K562 (cell line): ENCODE data around the gene GJA10. TPM values are rescaled to one million over a fixed set of nuclear protein-coding genes. Genes with fewer than 3 reads are reported as not detected.
A peak's percentile ranks its signal among the peaks of the same experiment; 100 is the strongest.

Experiments used
- ATAC-seq: fragments of 200-7000 bp; cut with Tn5 transposase; 3 replicates; pipeline ENCODE4 v1.9.1; 2020; ENCODE audit warnings: moderate library complexity
- BruUV-seq: library from RNA; stranded (reverse); fragments of 400-500 nt; replicated peaks from 2 replicates; lab custom pipeline; 2021; lab: Mats Ljungman, UMichigan
- CTCF ChIA-PET: fragments of 300-600 bp; formaldehyde crosslinking; extraction: SDS; loops from one replicate; lab custom pipeline; 2021; ENCODE audit warnings: low intra/inter-chr PET ratio; lab: Yijun Ruan, JAX
- POLR2A ChIA-PET: fragments of 300-600, 350-650 bp; sonication (Branson Sonifier 250); formaldehyde crosslinking; extraction: SDS; loops from one replicate; lab custom pipeline; 2021; ENCODE audit warnings: antibody characterized with exemption, inconsistent platforms; lab: Yijun Ruan, JAX
- DNase-seq, 4 experiments: peaks; one replicate each; pipeline versions ENCODE4 v3.0.0 to v3.0.0-alpha.2; 2011 to 2018; ENCODE audit warnings: low spot score in 3 of 4, mixed read lengths in 3 of 4; ENCODE audit errors: extremely low read depth in 1 of 4
- FAIRE-seq: peaks from 2 replicates; lab custom pipeline; 2011; peaks lifted over from hg19 to GRCh38; lab: Jason Lieb, UNC
- H2AFZ ChIP-seq: 2 replicates; pipeline ENCODE4 v1.6.0; 2011; ENCODE audit warnings: low read depth, low read length, control low read depth, inconsistent platforms
- H3K27ac ChIP-seq: fragments of 200-600 bp; 3 replicates; pipeline ENCODE4 v1.8.0; 2011; ENCODE audit warnings: low read depth, mild to moderate bottlenecking, control low read depth, inconsistent platforms, low read length, moderate library complexity, mixed read lengths; ENCODE audit errors: extremely low read depth
- H3K27me3 ChIP-seq, 2 experiments: fragments of 300-600 bp in 1 of 2; 2 replicates in 1 of 2; 3 replicates in 1 of 2; pipeline versions ENCODE4 v1.6.0 to v1.8.0; 2011; ENCODE audit warnings: inconsistent platforms in 2 of 2, low read length in 2 of 2, mild to moderate bottlenecking in 1 of 2, mixed read lengths in 1 of 2, moderate library complexity in 1 of 2; ENCODE audit not compliant: control insufficient read depth in 2 of 2, insufficient read depth in 2 of 2
- H3K36me3 ChIP-seq: fragments of 300-600 bp; 3 replicates; pipeline ENCODE4 v1.8.0; 2011; ENCODE audit warnings: mild to moderate bottlenecking, low read length, inconsistent platforms; ENCODE audit not compliant: control insufficient read depth, insufficient read depth
- H3K4me1 ChIP-seq, 2 experiments: fragments of 200-600 bp in 1 of 2; replicated peaks in 1 of 2; 2 replicates in 1 of 2; 3 replicates in 1 of 2; pipeline versions ENCODE4 v1.5.1 to v1.8.0; 2011; ENCODE audit warnings: inconsistent platforms in 2 of 2, low read length in 2 of 2, mild to moderate bottlenecking in 1 of 2, mixed read lengths in 1 of 2, moderate library complexity in 1 of 2; ENCODE audit not compliant: control insufficient read depth in 2 of 2, insufficient read depth in 2 of 2
- H3K4me2 ChIP-seq: 2 replicates; pipeline ENCODE4 v1.6.1; 2011; ENCODE audit warnings: low read length, control low read depth, inconsistent platforms, mixed read lengths; ENCODE audit not compliant: insufficient read depth
- H3K4me3 ChIP-seq: fragments of 200-600 bp; sonication (generic), shearing (Covaris generic); 2 replicates; pipeline ENCODE4 v1.5.1; 2016; ENCODE audit warnings: control low read depth, inconsistent platforms
- H3K79me2 ChIP-seq: fragments of 200-600 bp; 3 replicates; pipeline ENCODE4 v1.8.0; 2011; ENCODE audit warnings: low read length, inconsistent platforms; ENCODE audit not compliant: control insufficient read depth, insufficient read depth
- H3K9ac ChIP-seq, 2 experiments: 2 replicates each; pipeline versions ENCODE4 v1.6.0 to v1.6.1; 2011; ENCODE audit warnings: low read depth in 2 of 2, low read length in 2 of 2, control low read depth in 1 of 2, inconsistent platforms in 1 of 2, mild to moderate bottlenecking in 1 of 2, mixed read lengths in 1 of 2; ENCODE audit not compliant: insufficient read depth in 1 of 2
- H3K9me1 ChIP-seq: one replicate; pipeline ENCODE4 v1.6.0; 2011; ENCODE audit warnings: inconsistent platforms, mild to moderate bottlenecking, low read length, moderate library complexity; ENCODE audit not compliant: control insufficient read depth, insufficient read depth
- H3K9me3 ChIP-seq: replicated peaks from 2 replicates; pipeline ENCODE4 v1.5.1; 2011; ENCODE audit warnings: low read depth, low read length, inconsistent platforms; ENCODE audit not compliant: control insufficient read depth, insufficient read depth
- H4K20me1 ChIP-seq: replicated peaks from 2 replicates; pipeline ENCODE4 v1.6.1; 2011; ENCODE audit warnings: low read length, inconsistent platforms, mixed read lengths; ENCODE audit not compliant: control insufficient read depth, insufficient read depth
- C11orf30 ChIP-seq: fragments of 450-650 bp; IDR thresholded peaks from 2 replicates; pipeline ENCODE4 v1.6.1; 2016; ENCODE audit warnings: low read depth, mild to moderate bottlenecking
- MAFF ChIP-seq: IDR thresholded peaks from 2 replicates; pipeline ENCODE4 v1.6.1; 2012; ENCODE audit warnings: low read length, improper control_type of control experiment
- MAFG ChIP-seq: fragments of 450-650 bp; conservative IDR thresholded peaks from 2 replicates; pipeline ENCODE4 v1.6.1; 2016; ENCODE audit warnings: missing genetic modification characterization, missing compliant biosample characterization
- NCOA1 ChIP-seq: fragments of 450-650 bp; IDR thresholded peaks from 2 replicates; pipeline ENCODE4 v1.6.1; 2016; ENCODE audit warnings: low read depth
- NELFE ChIP-seq: IDR thresholded peaks from 2 replicates; pipeline ENCODE4 v1.6.1; 2011; ENCODE audit warnings: mild to moderate bottlenecking; ENCODE audit not compliant: insufficient read depth, insufficient read length
- TEAD4 ChIP-seq, 2 experiments: sonication (generic) in 1 of 2; formaldehyde crosslinking in 1 of 2; IDR thresholded peaks; 2 replicates each; pipeline versions ENCODE4 v1.6.1 to v1.8.0; 2012 to 2022; ENCODE audit warnings: borderline replicate concordance in 1 of 2, inconsistent platforms in 1 of 2, low read length in 1 of 2, mild to moderate bottlenecking in 1 of 2, missing genetic modification reagents in 1 of 2
- ZNF197 ChIP-seq: fragments of 200-800 bp; sonication (Bioruptor generic); IDR thresholded peaks from 2 replicates; pipeline ENCODE4 v1.6.1; 2016; ENCODE audit warnings: low read depth, missing genetic modification characterization, missing compliant biosample characterization
- ZNF316 ChIP-seq: fragments of 450-650 bp; IDR thresholded peaks from 2 replicates; pipeline ENCODE4 v1.6.1; 2016
- ZNF75A ChIP-seq: fragments of 450-650 bp; formaldehyde crosslinking; IDR thresholded peaks from 2 replicates; pipeline ENCODE4 v1.4.0; 2020; ENCODE audit warnings: mild to moderate bottlenecking
- WGBS: fragments of 100-300 bp; shearing (Covaris generic); methylation state at CpG from one replicate; pipeline ENCODE4 v1.1.6; 2016; ENCODE audit warnings: low coverage, mixed read lengths; ENCODE audit not compliant: insufficient coverage; ENCODE audit errors: missing lambda C conversion rate; 5-methylcytosine and 5-hydroxymethylcytosine counted together
- in situ Hi-C: fragments of 300-500 bp; cut with MboI; formaldehyde crosslinking; loops from 4 replicates; pipeline ENCODE4 v1.15.0; 2018; ENCODE audit warnings: inconsistent platforms, mixed read lengths
- intact Hi-C: fragments of 100-400 bp; cut with micrococcal nuclease; formaldehyde crosslinking; loops from 2 replicates; pipeline ENCODE4 v1.14.2; 2022
- polyA plus RNA-seq, 8 experiments: library from polyadenylated mRNA; depleted of rRNA in 4 of 8; stranded (reverse) in 5 of 8; unstranded in 3 of 8; fragments of >200 nt; fragmentation: Nextera tagmentation in 2 of 8; fragmentation: Illumina TruSeq in 1 of 8; extraction: Ambion mirVana in 2 of 8; extraction: Trizol in 1 of 8; gene quantifications; 2 replicates each; pipeline versions ENCODE4 v1.2.1 to v1.2.3, GENCODE V29; 2011 to 2014; ENCODE audit warnings: inconsistent platforms in 1 of 8, missing spikeins in 1 of 8
- total RNA-seq, 7 experiments: library from RNA; depleted of rRNA in 6 of 7; stranded (reverse); fragments of >200 nt in 6 of 7; fragmentation: Illumina TruSeq in 2 of 7; extraction: Trizol in 2 of 7; gene quantifications; 2 replicates each; pipeline versions ENCODE4 v1.2.1 to v1.2.3, GENCODE V29; 2011 to 2021; ENCODE audit warnings: low replicate concordance in 1 of 7
- TF ChIP-seq, protein P1 (sequence below): sonication (generic); formaldehyde crosslinking; IDR thresholded peaks from 2 replicates; pipeline ENCODE4 v1.4.0; 2020; ENCODE audit warnings: mild to moderate bottlenecking, missing genetic modification reagents

The GJA10 gene
- total and polyA plus RNA-seq, 9 of the 15 experiments (the other 6 are each of a cell fraction or from before 2014, with no cell fraction given), result not detected

DNA sequence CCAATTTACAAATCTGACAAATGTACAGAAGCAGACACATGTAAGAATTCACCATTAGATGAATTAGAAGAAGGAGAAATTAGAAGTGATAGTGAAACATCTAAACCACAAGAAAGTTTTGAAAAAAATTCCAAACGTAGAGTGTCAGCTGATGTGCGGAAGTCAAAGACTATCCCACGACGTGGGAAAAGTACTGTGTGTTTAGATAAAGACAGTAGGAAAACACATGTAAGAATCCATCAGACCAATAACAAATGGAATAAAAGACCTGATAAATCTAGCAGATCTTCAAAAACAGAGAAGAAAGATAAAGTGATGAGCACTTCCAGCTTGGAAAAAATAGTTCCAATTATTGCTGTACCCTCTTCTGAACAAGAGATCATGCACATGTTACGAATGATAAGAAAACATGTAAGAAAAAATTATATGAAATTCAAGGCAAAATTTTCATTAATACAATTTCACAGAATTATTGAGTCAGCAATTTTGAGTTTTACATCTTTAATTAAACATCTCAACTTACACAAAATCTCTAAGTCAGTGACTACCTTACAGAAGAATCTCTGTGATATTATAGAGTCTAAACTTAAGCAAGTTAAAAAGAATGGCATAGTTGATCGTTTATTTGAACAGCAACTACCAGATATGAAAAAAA lies 28.1 kb upstream of the GJA10 start:
- DNase-seq, result no peak
- Histone ChIP-seq H3K4me1 (no peaks in the 10 kb centered on the region), H3K4me3 (no peak overlapping the region), H3K9ac (no peak overlapping the region), H4K20me1 (no peaks in the 10 kb centered on the region), H3K27me3 (no peaks in the 10 kb centered on the region), H3K36me3 (peaks cover 71% of the 10 kb centered on the region), H3K9me1 (no peaks in the 10 kb centered on the region), H3K79me2 (no peaks in the 10 kb centered on the region), H3K9me3 (peaks cover 12% of the 10 kb centered on the region), H3K4me2 (no peak overlapping the region), H3K27ac (no peak overlapping the region), H2AFZ (no peak overlapping the region)
- intact Hi-C loops, result no loop called here
- CTCF ChIA-PET, result no interaction called here
- no peak for FAIRE-seq
- POLR2A ChIA-PET, result no interaction called here
- in situ Hi-C loops, result no loop called here
- 95% methylated on average over 6 of the region's 6 CpGs for WGBS
- ATAC-seq, result no peak
- no TSS peak for BruUV-seq
- TF ChIP-seq ZNF316 (peak; percentile 96), NELFE (no peak), NCOA1 (no peak), ZNF197 (CRISPR knock-in tag) (no peak), TEAD4 (IDR thresholded peaks at IDR 0.05; ENCODE audit: low read length) (peak; percentile 23; the same call in 1 of the 2 replicates), TEAD4 (CRISPR knock-in tag; IDR thresholded peaks at IDR 0.05; ENCODE audit: borderline replicate concordance) (no peak), ZNF75A (CRISPR knock-in tag) (peak; percentile 99), MAFF (peak; percentile 88), MAFG (peak; percentile 75), C11orf30 (peak; percentile 87)
- TF ChIP-seq, protein P1, sequence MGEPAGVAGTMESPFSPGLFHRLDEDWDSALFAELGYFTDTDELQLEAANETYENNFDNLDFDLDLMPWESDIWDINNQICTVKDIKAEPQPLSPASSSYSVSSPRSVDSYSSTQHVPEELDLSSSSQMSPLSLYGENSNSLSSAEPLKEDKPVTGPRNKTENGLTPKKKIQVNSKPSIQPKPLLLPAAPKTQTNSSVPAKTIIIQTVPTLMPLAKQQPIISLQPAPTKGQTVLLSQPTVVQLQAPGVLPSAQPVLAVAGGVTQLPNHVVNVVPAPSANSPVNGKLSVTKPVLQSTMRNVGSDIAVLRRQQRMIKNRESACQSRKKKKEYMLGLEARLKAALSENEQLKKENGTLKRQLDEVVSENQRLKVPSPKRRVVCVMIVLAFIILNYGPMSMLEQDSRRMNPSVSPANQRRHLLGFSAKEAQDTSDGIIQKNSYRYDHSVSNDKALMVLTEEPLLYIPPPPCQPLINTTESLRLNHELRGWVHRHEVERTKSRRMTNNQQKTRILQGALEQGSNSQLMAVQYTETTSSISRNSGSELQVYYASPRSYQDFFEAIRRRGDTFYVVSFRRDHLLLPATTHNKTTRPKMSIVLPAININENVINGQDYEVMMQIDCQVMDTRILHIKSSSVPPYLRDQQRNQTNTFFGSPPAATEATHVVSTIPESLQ, result no peak
